Panc1 (cell line): ENCODE measurements around the gene PPIL4. TPM values are rescaled to one million over a fixed set of nuclear protein-coding genes. Genes with fewer than 3 reads are reported as not detected.

Experiments
- ATAC-seq: fragments of 200-7000 bp; cut with Tn5 transposase; 2 replicates; pipeline ENCODE4 v1.9.1; 2020; ENCODE audit warnings: mild to moderate bottlenecking, moderate library complexity
- BruUV-seq: library from RNA; stranded (reverse); fragments of 400-500 nt; replicated peaks from 2 replicates; lab custom pipeline; 2021; lab: Mats Ljungman, UMichigan
- CTCF ChIA-PET: fragments of 300-600 bp; sonication (Branson Sonifier 250); formaldehyde crosslinking; loops from one replicate; lab custom pipeline; 2022; ENCODE audit warnings: antibody characterized with exemption; lab: Charles Lee
- POLR2A ChIA-PET: fragments of 300-600 bp; sonication (Branson Sonifier 250); formaldehyde crosslinking; loops from one replicate; lab custom pipeline; 2022; ENCODE audit warnings: antibody characterized with exemption; lab: Charles Lee
- DNase-seq: peaks from one replicate; pipeline ENCODE4 v3.0.0-alpha.2; 2010; ENCODE audit warnings: low read depth, low spot score
- H3K27ac ChIP-seq: 2 replicates; pipeline ENCODE4 v1.5.1; 2011; ENCODE audit warnings: mild to moderate bottlenecking, low read length, inconsistent platforms
- H3K27me3 ChIP-seq: fragments of 200-500 bp; sonication (Bioruptor generic); 2 replicates; pipeline ENCODE4 v1.6.0; 2014; ENCODE audit warnings: low read length, inconsistent platforms; ENCODE audit not compliant: control insufficient read depth, insufficient read depth
- H3K36me3 ChIP-seq: fragments of 200-500 bp; sonication (Bioruptor generic); 2 replicates; pipeline ENCODE4 v1.5.1; 2014; ENCODE audit warnings: inconsistent platforms, mild to moderate bottlenecking, low read length, moderate library complexity; ENCODE audit not compliant: control insufficient read depth, insufficient read depth
- H3K4me1 ChIP-seq: 2 replicates; pipeline ENCODE4 v1.5.1; 2011; ENCODE audit warnings: inconsistent platforms, mild to moderate bottlenecking, low read length, moderate library complexity; ENCODE audit not compliant: control insufficient read depth, insufficient read depth
- H3K4me3 ChIP-seq, 2 experiments: 2 replicates each; pipeline ENCODE4 v1.5.1; 2011 to 2012; ENCODE audit warnings: low read depth in 2 of 2, low read length in 2 of 2, mild to moderate bottlenecking in 2 of 2, inconsistent platforms in 1 of 2, moderate library complexity in 1 of 2
- H3K9me3 ChIP-seq: fragments of 200-500 bp; sonication (Bioruptor generic); 2 replicates; pipeline ENCODE4 v1.5.1; 2014; ENCODE audit warnings: low read depth, mild to moderate bottlenecking, inconsistent platforms, low read length, moderate library complexity; ENCODE audit not compliant: control insufficient read depth, insufficient read depth
- POLR2AphosphoS5 ChIP-seq: IDR thresholded peaks from 2 replicates; pipeline ENCODE4 v1.6.1; 2012; ENCODE audit warnings: mild to moderate bottlenecking, low read depth, low read length, moderate library complexity
- SIN3A ChIP-seq: IDR thresholded peaks from 2 replicates; pipeline ENCODE4 v1.6.1; 2012; ENCODE audit warnings: low read depth, mild to moderate bottlenecking, low read length, moderate library complexity, borderline replicate concordance; ENCODE audit not compliant: insufficient read depth
- TCF7L2 ChIP-seq: IDR thresholded peaks from 2 replicates; pipeline ENCODE4 v1.6.1; 2011; ENCODE audit warnings: mild to moderate bottlenecking, low read depth, low read length, inconsistent platforms
- in situ Hi-C: cut with HindIII; loops from 2 replicates; pipeline ENCODE4 v1.10.0; 2016; ENCODE audit warnings: low sequenced_read_pairs, low pct_unique_long_range_greater_than_20kb
- intact Hi-C: fragments of 100-400 bp; cut with micrococcal nuclease; formaldehyde crosslinking; loops from one replicate; pipeline ENCODE4 v1.10.0; 2022; ENCODE audit not compliant: unreplicated experiment
- total RNA-seq: library from RNA; stranded (reverse); gene quantifications from one replicate; pipeline ENCODE4 v1.2.1, GENCODE V29; 2021; ENCODE audit not compliant: unreplicated experiment
- TF ChIP-seq, protein P1 (sequence below): fragments of 450-650 bp; IDR thresholded peaks from 2 replicates; pipeline ENCODE4 v1.5.1; 2017; ENCODE audit warnings: mild to moderate bottlenecking
- TF ChIP-seq, protein P2 (sequence below), 2 experiments: IDR thresholded peaks; 2 replicates each; pipeline ENCODE4 v1.6.1; 2011 to 2012; ENCODE audit warnings: low read depth in 2 of 2, control low read depth in 1 of 2, low read length in 1 of 2, mild to moderate bottlenecking in 1 of 2, moderate library complexity in 1 of 2; ENCODE audit not compliant: insufficient read depth in 1 of 2

PPIL4 gene
- total RNA-seq, 1 experiment from 2014 or later: 19.9 TPM

DNA sequence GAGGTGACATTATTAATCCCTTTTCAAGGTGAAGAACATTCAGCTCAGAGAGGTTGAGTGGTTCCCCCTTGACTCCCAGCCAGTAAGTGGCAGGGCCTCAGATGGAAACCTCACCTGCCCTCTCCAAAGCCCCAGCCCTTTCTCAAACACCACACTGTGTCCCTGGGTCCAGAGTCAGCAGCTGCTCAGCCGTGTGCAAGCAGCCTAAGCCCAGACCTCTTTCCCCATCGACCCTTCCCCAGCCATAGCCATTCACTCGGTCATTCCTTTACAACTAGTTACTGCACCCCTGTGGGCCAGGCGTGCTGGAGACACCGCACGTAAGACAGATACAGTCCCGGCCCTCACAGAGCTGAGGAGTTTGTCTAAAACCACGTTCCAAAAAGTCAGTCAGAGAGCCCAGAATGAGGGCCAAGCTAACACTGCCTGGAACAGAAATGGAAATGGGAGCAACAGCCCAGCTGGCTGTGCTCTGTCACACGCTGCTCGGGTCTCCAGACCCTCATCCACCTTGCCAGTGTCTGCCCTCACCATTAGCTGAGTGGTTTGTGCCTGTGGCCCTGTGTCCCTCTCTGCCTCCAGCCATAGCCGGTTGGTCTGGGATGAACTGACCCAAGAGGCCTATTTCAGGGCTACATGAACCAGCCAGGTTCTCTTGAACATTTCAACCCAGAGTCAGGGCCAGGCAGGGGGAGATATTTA, 90.7 kb downstream of the PPIL4 start:
- intact Hi-C loops: no loop called here
- no TSS peak for BruUV-seq
- no peak for TF ChIP-seq SIN3A
- no peak for TF ChIP-seq POLR2AphosphoS5
- TF ChIP-seq, protein P1, sequence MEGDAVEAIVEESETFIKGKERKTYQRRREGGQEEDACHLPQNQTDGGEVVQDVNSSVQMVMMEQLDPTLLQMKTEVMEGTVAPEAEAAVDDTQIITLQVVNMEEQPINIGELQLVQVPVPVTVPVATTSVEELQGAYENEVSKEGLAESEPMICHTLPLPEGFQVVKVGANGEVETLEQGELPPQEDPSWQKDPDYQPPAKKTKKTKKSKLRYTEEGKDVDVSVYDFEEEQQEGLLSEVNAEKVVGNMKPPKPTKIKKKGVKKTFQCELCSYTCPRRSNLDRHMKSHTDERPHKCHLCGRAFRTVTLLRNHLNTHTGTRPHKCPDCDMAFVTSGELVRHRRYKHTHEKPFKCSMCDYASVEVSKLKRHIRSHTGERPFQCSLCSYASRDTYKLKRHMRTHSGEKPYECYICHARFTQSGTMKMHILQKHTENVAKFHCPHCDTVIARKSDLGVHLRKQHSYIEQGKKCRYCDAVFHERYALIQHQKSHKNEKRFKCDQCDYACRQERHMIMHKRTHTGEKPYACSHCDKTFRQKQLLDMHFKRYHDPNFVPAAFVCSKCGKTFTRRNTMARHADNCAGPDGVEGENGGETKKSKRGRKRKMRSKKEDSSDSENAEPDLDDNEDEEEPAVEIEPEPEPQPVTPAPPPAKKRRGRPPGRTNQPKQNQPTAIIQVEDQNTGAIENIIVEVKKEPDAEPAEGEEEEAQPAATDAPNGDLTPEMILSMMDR: no peak
- TF ChIP-seq, protein P2, sequence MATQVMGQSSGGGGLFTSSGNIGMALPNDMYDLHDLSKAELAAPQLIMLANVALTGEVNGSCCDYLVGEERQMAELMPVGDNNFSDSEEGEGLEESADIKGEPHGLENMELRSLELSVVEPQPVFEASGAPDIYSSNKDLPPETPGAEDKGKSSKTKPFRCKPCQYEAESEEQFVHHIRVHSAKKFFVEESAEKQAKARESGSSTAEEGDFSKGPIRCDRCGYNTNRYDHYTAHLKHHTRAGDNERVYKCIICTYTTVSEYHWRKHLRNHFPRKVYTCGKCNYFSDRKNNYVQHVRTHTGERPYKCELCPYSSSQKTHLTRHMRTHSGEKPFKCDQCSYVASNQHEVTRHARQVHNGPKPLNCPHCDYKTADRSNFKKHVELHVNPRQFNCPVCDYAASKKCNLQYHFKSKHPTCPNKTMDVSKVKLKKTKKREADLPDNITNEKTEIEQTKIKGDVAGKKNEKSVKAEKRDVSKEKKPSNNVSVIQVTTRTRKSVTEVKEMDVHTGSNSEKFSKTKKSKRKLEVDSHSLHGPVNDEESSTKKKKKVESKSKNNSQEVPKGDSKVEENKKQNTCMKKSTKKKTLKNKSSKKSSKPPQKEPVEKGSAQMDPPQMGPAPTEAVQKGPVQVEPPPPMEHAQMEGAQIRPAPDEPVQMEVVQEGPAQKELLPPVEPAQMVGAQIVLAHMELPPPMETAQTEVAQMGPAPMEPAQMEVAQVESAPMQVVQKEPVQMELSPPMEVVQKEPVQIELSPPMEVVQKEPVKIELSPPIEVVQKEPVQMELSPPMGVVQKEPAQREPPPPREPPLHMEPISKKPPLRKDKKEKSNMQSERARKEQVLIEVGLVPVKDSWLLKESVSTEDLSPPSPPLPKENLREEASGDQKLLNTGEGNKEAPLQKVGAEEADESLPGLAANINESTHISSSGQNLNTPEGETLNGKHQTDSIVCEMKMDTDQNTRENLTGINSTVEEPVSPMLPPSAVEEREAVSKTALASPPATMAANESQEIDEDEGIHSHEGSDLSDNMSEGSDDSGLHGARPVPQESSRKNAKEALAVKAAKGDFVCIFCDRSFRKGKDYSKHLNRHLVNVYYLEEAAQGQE (IDR thresholded peaks at IDR 0.05; ENCODE audit: insufficient read depth in 1 of 2, low read depth in 2 of 2, low read length in 1 of 2): no peak
- TF ChIP-seq TCF7L2: no peak
- H3K27ac ChIP-seq: no peak overlapping the region
- in situ Hi-C loops: no loop called here
- ChIA-PET CTCF (interaction anchor here (0.5 to 0.7 kb wide), 2 partner anchors 62 to 340 kb away, joined by 3 read pairs; no protein-coding TSS in a partner anchor), POLR2A (no interaction called here)
- no peak for ATAC-seq
- no peak overlapping the region for H3K4me3 ChIP-seq
- H3K27me3 ChIP-seq: peaks cover 3% of the 10 kb centered on the region; the same call in 1 of the 2 replicates
- no peaks in the 10 kb centered on the region for H3K36me3 ChIP-seq
- no peaks in the 10 kb centered on the region for H3K9me3 ChIP-seq
- H3K4me1 ChIP-seq: peaks cover 11% of the 10 kb centered on the region; the same call in 1 of the 2 replicates
- no peak for DNase-seq

Other genes starting within 250 kb of the PPIL4 start
- gene TAB2, start 228.3 kb downstream of the PPIL4 start, total RNA-seq: 47.2 TPM
- 1.1 TPM for gene SUMO4, start 145.8 kb downstream of the PPIL4 start, total RNA-seq
- 0.26 TPM for gene ZC3H12D, start 61.0 kb downstream of the PPIL4 start, total RNA-seq
- 31.7 TPM for gene GINM1, start 20.3 kb upstream of the PPIL4 start, total RNA-seq
- 19.7 TPM for gene KATNA1, start 102.7 kb upstream of the PPIL4 start, total RNA-seq
- 36.0 TPM for gene LATS1, start 172.1 kb upstream of the PPIL4 start, total RNA-seq
- 53.6 TPM for gene NUP43, start 200.5 kb upstream of the PPIL4 start, total RNA-seq
- 118 TPM for gene PCMT1, start 203.7 kb upstream of the PPIL4 start, total RNA-seq